HepG2 (cell line): ENCODE data around the gene WIPF3.

ENCODE experiments used
- REST ChIP-seq, 2 experiments: IDR thresholded peaks; 2 replicates each; pipeline ENCODE4 v1.6.1; 2011 to 2012; ENCODE audit warnings: low read length in 2 of 2, borderline replicate concordance in 1 of 2, low read depth in 1 of 2, mild to moderate bottlenecking in 1 of 2, moderate library complexity in 1 of 2
- ZNF629 ChIP-seq: sonication (generic); formaldehyde crosslinking; conservative IDR thresholded peaks from 2 replicates; pipeline ENCODE4 v1.5.0; 2020; ENCODE audit warnings: missing genetic modification reagents
- ZNF761 ChIP-seq: sonication (generic); formaldehyde crosslinking; conservative IDR thresholded peaks from 2 replicates; pipeline ENCODE4 v1.4.0; 2020; ENCODE audit warnings: mild to moderate bottlenecking, missing genetic modification reagents
- ZNF781 ChIP-seq: sonication (generic); formaldehyde crosslinking; IDR thresholded peaks from 2 replicates; pipeline ENCODE4 v1.5.1; 2020; ENCODE audit warnings: borderline replicate concordance, mild to moderate bottlenecking, missing genetic modification reagents; ENCODE audit errors: not compliant biosample characterization
- TF ChIP-seq, protein P1 (sequence below): sonication (generic); formaldehyde crosslinking; IDR thresholded peaks from 2 replicates; pipeline ENCODE4 v1.4.0; 2020; ENCODE audit warnings: missing genetic modification reagents

- TF ChIP-seq ZNF781 (CRISPR knock-in tag) = no peak
- TF ChIP-seq ZNF761 (CRISPR knock-in tag) = no peak
- TF ChIP-seq, protein P1, sequence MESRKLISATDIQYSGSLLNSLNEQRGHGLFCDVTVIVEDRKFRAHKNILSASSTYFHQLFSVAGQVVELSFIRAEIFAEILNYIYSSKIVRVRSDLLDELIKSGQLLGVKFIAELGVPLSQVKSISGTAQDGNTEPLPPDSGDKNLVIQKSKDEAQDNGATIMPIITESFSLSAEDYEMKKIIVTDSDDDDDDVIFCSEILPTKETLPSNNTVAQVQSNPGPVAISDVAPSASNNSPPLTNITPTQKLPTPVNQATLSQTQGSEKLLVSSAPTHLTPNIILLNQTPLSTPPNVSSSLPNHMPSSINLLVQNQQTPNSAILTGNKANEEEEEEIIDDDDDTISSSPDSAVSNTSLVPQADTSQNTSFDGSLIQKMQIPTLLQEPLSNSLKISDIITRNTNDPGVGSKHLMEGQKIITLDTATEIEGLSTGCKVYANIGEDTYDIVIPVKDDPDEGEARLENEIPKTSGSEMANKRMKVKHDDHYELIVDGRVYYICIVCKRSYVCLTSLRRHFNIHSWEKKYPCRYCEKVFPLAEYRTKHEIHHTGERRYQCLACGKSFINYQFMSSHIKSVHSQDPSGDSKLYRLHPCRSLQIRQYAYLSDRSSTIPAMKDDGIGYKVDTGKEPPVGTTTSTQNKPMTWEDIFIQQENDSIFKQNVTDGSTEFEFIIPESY (CRISPR knock-in tag) = no peak
- TF ChIP-seq REST (IDR thresholded peaks at IDR 0.05; ENCODE audit: borderline replicate concordance in 1 of 2, low read depth in 1 of 2, low read length in 2 of 2) = no peak
- no peak for TF ChIP-seq ZNF629 (CRISPR knock-in tag)
These were observed 20.2 kb downstream of the WIPF3 start for GRCh38 chr7:29826530-29826822.
